CD14-positive monocyte (primary cell): ENCODE results near the gene BATF2. TPM values are rescaled to one million over a fixed set of nuclear protein-coding genes. Genes with fewer than 3 reads are reported as not detected.

Source experiments
- DNase-seq, 3 donors: peaks; one replicate each; pipeline ENCODE4 v3.0.0-alpha.2; 2011 to 2022
- H2AFZ ChIP-seq: 2 replicates; pipeline ENCODE4 v1.6.0; 2012; ENCODE audit warnings: mild to moderate bottlenecking, low read depth, low read length, inconsistent platforms; ENCODE audit not compliant: insufficient read depth, poor library complexity, severe bottlenecking
- H3K27ac ChIP-seq, 2 donors: 1 replicate in 1 of 2; 2 replicates in 1 of 2; pipeline ENCODE4 v1.5.1; 2012 to 2013; ENCODE audit warnings: low read length in 2 of 2, control low read depth in 1 of 2, inconsistent platforms in 1 of 2, low read depth in 1 of 2, mild to moderate bottlenecking in 1 of 2
- H3K27me3 ChIP-seq, 2 donors: one replicate each; pipeline versions ENCODE4 v1.6.0 to v1.6.1; 2011 to 2013; ENCODE audit warnings: low read length in 2 of 2; ENCODE audit not compliant: control insufficient read depth in 2 of 2, insufficient read depth in 2 of 2
- H3K36me3 ChIP-seq, 2 donors: replicated peaks in 1 of 2; 1 replicate in 1 of 2; 2 replicates in 1 of 2; pipeline versions ENCODE4 v1.5.1 to v1.6.1; 2012 to 2013; ENCODE audit warnings: low read length in 2 of 2, control low read depth in 1 of 2, inconsistent platforms in 1 of 2, mild to moderate bottlenecking in 1 of 2; ENCODE audit not compliant: insufficient read depth in 2 of 2, control insufficient read depth in 1 of 2
- H3K4me1 ChIP-seq, 2 donors: 1 replicate in 1 of 2; 2 replicates in 1 of 2; pipeline versions ENCODE4 v1.5.1 to v1.6.1; 2012 to 2013; ENCODE audit warnings: low read length in 2 of 2, control low read depth in 1 of 2, inconsistent platforms in 1 of 2, mild to moderate bottlenecking in 1 of 2, moderate library complexity in 1 of 2; ENCODE audit not compliant: insufficient read depth in 2 of 2, control insufficient read depth in 1 of 2
- H3K4me2 ChIP-seq: replicated peaks from 2 replicates; pipeline ENCODE3; 2012; ENCODE audit warnings: low read length, moderate library complexity, mild to moderate bottlenecking; ENCODE audit not compliant: poor library complexity, severe bottlenecking; ENCODE audit errors: extremely low read depth
- H3K4me3 ChIP-seq, 3 experiments: fragments of 200-600 bp in 1 of 3; sonication (generic) in 1 of 3; replicated peaks in 1 of 3; 1 replicate in 2 of 3; 2 replicates in 1 of 3; pipeline ENCODE4 v1.5.1; 2011 to 2013; ENCODE audit warnings: low read length in 3 of 3, mild to moderate bottlenecking in 3 of 3, control low read depth in 2 of 3, low read depth in 2 of 3, inconsistent platforms in 1 of 3, moderate library complexity in 1 of 3
- H3K79me2 ChIP-seq: 2 replicates; pipeline ENCODE4 v1.6.0; 2012; ENCODE audit warnings: mild to moderate bottlenecking, control low read depth, inconsistent platforms, low read length, moderate library complexity; ENCODE audit not compliant: insufficient read depth
- H3K9ac ChIP-seq: 2 replicates; pipeline ENCODE4 v1.6.0; 2017; ENCODE audit warnings: low read length, mild to moderate bottlenecking; ENCODE audit not compliant: insufficient read depth, poor library complexity, severe bottlenecking
- H3K9me3 ChIP-seq, 2 donors: replicated peaks in 1 of 2; 1 replicate in 1 of 2; 2 replicates in 1 of 2; pipeline versions ENCODE4 v1.5.1 to v1.6.1; 2012 to 2013; ENCODE audit warnings: low read length in 2 of 2, control low read depth in 1 of 2; ENCODE audit not compliant: control insufficient read depth in 1 of 2, insufficient read depth in 1 of 2
- H4K20me1 ChIP-seq: 2 replicates; pipeline ENCODE4 v1.6.0; 2012; ENCODE audit warnings: mild to moderate bottlenecking, low read length, control low read depth, moderate library complexity; ENCODE audit not compliant: insufficient read depth
- H3K27ac Mint-ChIP-seq, 7 donors: one replicate each; pipeline ENCODE4 v1.8.0; 2020; ENCODE audit warnings: mild to moderate bottlenecking in 7 of 7, mixed read lengths in 7 of 7, moderate library complexity in 6 of 7, inconsistent platforms in 2 of 7
- H3K27me3 Mint-ChIP-seq, 3 donors: one replicate each; pipeline ENCODE4 v1.8.0; 2021 to 2022; ENCODE audit warnings: low read depth in 3 of 3, mild to moderate bottlenecking in 3 of 3, mixed read lengths in 3 of 3, moderate library complexity in 3 of 3, inconsistent platforms in 1 of 3
- H3K36me3 Mint-ChIP-seq, 2 donors: one replicate each; pipeline ENCODE4 v1.8.0; 2020; ENCODE audit warnings: mixed read lengths in 2 of 2, inconsistent platforms in 1 of 2, mild to moderate bottlenecking in 1 of 2
- H3K4me1 Mint-ChIP-seq: one replicate; pipeline ENCODE4 v1.8.0; 2020; ENCODE audit warnings: mild to moderate bottlenecking, mixed read lengths
- H3K4me3 Mint-ChIP-seq, 2 donors: one replicate each; pipeline ENCODE4 v1.8.0; 2020; ENCODE audit warnings: mild to moderate bottlenecking in 2 of 2, mixed read lengths in 2 of 2, moderate library complexity in 1 of 2
- H3K9me3 Mint-ChIP-seq, 7 donors: one replicate each; pipeline ENCODE4 v1.8.0; 2020 to 2022; ENCODE audit warnings: mixed read lengths in 7 of 7, mild to moderate bottlenecking in 6 of 7, moderate library complexity in 6 of 7, inconsistent platforms in 2 of 7
- CTCF ChIP-seq: fragments of 200-600 bp; IDR thresholded peaks from one replicate; pipeline ENCODE4 v1.8.0; 2022; ENCODE audit warnings: antibody characterized with exemption, mild to moderate bottlenecking
- WGBS: methylation state at CpG from one replicate; pipeline ENCODE4 v1.1.5; 2013; ENCODE audit warnings: missing lambda C conversion rate; ENCODE audit not compliant: insufficient coverage; 5-methylcytosine and 5-hydroxymethylcytosine counted together
- intact Hi-C, 2 donors: fragments of 100-400 bp; cut with micrococcal nuclease; formaldehyde crosslinking; loops; one replicate each; pipeline versions ENCODE4 v1.15.0 to v1.15.1; 2023
- polyA plus RNA-seq, 3 donors: library from polyadenylated mRNA; depleted of rRNA in 1 of 3; unstranded in 2 of 3; stranded (reverse) in 1 of 3; fragments of 300-500 nt in 2 of 3; fragments of >200 nt in 1 of 3; fragmentation: Illumina TruSeq in 2 of 3; gene quantifications; 1 replicate in 2 of 3; 2 replicates in 1 of 3; pipeline ENCODE4 v1.2.3, GENCODE V29; 2012 to 2021

Gene BATF2
- polyA plus RNA-seq, 3 donors, result 0.97 to 1.7 (median 1.1) TPM

- no peak for DNase-seq
- Histone ChIP-seq H4K20me1 (no peaks in the 10 kb centered on the region), H3K9me3 (no peaks in the 10 kb centered on the region), H3K4me1 (peaks cover 8% of the 10 kb centered on the region in 2 donors), H3K4me3 (no peak overlapping the region), H3K9ac (no peak overlapping the region), H3K79me2 (no peaks in the 10 kb centered on the region), H3K27ac (no peak overlapping the region), H3K4me2 (no peak overlapping the region), H3K36me3 (no peaks in the 10 kb centered on the region), H3K27me3 (peaks cover 0 to 11% of the 10 kb centered on the region in 2 donors), H2AFZ (no peak overlapping the region)
- Mint-ChIP-seq H3K27ac (no peak overlapping the region), H3K4me3 (no peak overlapping the region), H3K27me3 (peaks cover 19 to 29% (median 27%) of the 10 kb centered on the region in 3 donors), H3K4me1 (peaks cover 15% of the 10 kb centered on the region), H3K36me3 (no peaks in the 10 kb centered on the region), H3K9me3 (peaks cover 0 to 3% (median 0%) of the 10 kb centered on the region in 7 donors)
- intact Hi-C loops, result no loop called here
- WGBS, result no CpG with 5 or more reads among the region's 2 CpGs
- no peak for TF ChIP-seq CTCF
Observed at GRCh38 chr11:64976651-64977050, 20.1 kb downstream of the BATF2 start.

- Mint-ChIP-seq H3K9me3 (peaks cover 0 to 3% (median 0%) of the 10 kb centered on the region in 7 donors), H3K27ac (peak overlapping the region in 1 of 7 donors; percentile 53), H3K4me1 (peaks cover 16% of the 10 kb centered on the region), H3K36me3 (no peaks in the 10 kb centered on the region), H3K27me3 (peaks cover 28 to 49% (median 41%) of the 10 kb centered on the region in 3 donors), H3K4me3 (peak overlapping the region in 1 of 2 donors; percentile 27)
- Histone ChIP-seq H3K36me3 (no peaks in the 10 kb centered on the region), H3K4me3 (no peak overlapping the region), H2AFZ (no peak overlapping the region), H3K9me3 (no peaks in the 10 kb centered on the region), H3K9ac (no peak overlapping the region), H4K20me1 (no peaks in the 10 kb centered on the region), H3K4me1 (peaks cover 12% of the 10 kb centered on the region in 2 donors), H3K27me3 (peaks cover 2 to 24% of the 10 kb centered on the region in 2 donors), H3K79me2 (no peaks in the 10 kb centered on the region), H3K4me2 (no peak overlapping the region), H3K27ac (no peak overlapping the region)
- intact Hi-C loops, result no loop called here
- WGBS, result 86% methylated on average over 2 of the region's 5 CpGs
- TF ChIP-seq CTCF, result no peak
- no peak for DNase-seq
Observed at GRCh38 chr11:64974124-64974523, 22.6 kb downstream of the BATF2 start.
